ENCODE results near the gene GAB2. TPM values are rescaled to one million over a fixed set of nuclear protein-coding genes. Genes with fewer than 3 reads are reported as not detected.
A peak's percentile ranks its signal among the peaks of the same experiment; 100 is the strongest.

The GAB2 gene
- total RNA-seq, 2 experiments from 2014 or later, result 7.1 to 7.5 TPM

GRCh38 chr11:78336877-78337553, 80.6 kb downstream of the GAB2 start:
- Mint-ChIP-seq H3K27me3 (peaks cover 10% of the 10 kb centered on the region), H3K36me3 (peaks cover 19% of the 10 kb centered on the region), H3K4me1 (peaks cover 32% of the 10 kb centered on the region), H3K27ac (no peak overlapping the region), H3K4me3 (no peak overlapping the region), H3K9me3 (peaks cover 10% of the 10 kb centered on the region)
- DNase-seq (no peak), ATAC-seq (ENCODE audit: low read depth) (no peak)
- POLR2A ChIA-PET, result interaction anchor here (0.6 kb wide), 1 partner anchor 216 kb away, joined by 3 read pairs; no protein-coding TSS in a partner anchor

GRCh38 chr11:78334109-78334508, 83.5 kb downstream of the GAB2 start:
- Mint-ChIP-seq H3K27me3 (peaks cover 7% of the 10 kb centered on the region), H3K4me3 (no peak overlapping the region), H3K36me3 (peaks cover 14% of the 10 kb centered on the region), H3K27ac (no peak overlapping the region), H3K4me1 (peaks cover 18% of the 10 kb centered on the region), H3K9me3 (peaks cover 5% of the 10 kb centered on the region)
- ATAC-seq (ENCODE audit: low read depth) (no peak), DNase-seq (no peak)
- POLR2A ChIA-PET, result no interaction called here

- Mint-ChIP-seq H3K27ac (no peak overlapping the region), H3K27me3 (peaks cover 7% of the 10 kb centered on the region), H3K36me3 (peaks cover 22% of the 10 kb centered on the region), H3K9me3 (peaks cover 5% of the 10 kb centered on the region), H3K4me3 (no peak overlapping the region), H3K4me1 (peaks cover 18% of the 10 kb centered on the region)
- DNase-seq (no peak), ATAC-seq (ENCODE audit: low read depth) (no peak)
- POLR2A ChIA-PET, result no interaction called here
Observed at GRCh38 chr11:78332872-78333271, 84.7 kb downstream of the GAB2 start.

GRCh38 chr11:78332174-78332866, 85.3 kb downstream of the GAB2 start:
- H3K36me3 Mint-ChIP-seq, result peaks cover 23% of the 10 kb centered on the region
- DNase-seq (no peak), ATAC-seq (ENCODE audit: low read depth) (peak; percentile 47)
- peaks cover 5% of the 10 kb centered on the region for H3K9me3 Mint-ChIP-seq
- peaks cover 7% of the 10 kb centered on the region for H3K27me3 Mint-ChIP-seq
- POLR2A ChIA-PET, result interaction anchor here (1.0 kb wide), 1 partner anchor 65 kb away, joined by 3 read pairs; no protein-coding TSS in a partner anchor
- peaks cover 18% of the 10 kb centered on the region for H3K4me1 Mint-ChIP-seq
- H3K4me3 Mint-ChIP-seq, result no peak overlapping the region
- H3K27ac Mint-ChIP-seq, result no peak overlapping the region

GRCh38 chr11:78331711-78332110, 85.9 kb downstream of the GAB2 start:
- H3K9me3 Mint-ChIP-seq, result peaks cover 7% of the 10 kb centered on the region
- H3K36me3 Mint-ChIP-seq, result peaks cover 27% of the 10 kb centered on the region
- POLR2A ChIA-PET, result interaction anchor here (1.0 kb wide), 1 partner anchor 66 kb away, joined by 3 read pairs; no protein-coding TSS in a partner anchor
- no peak overlapping the region for H3K4me3 Mint-ChIP-seq
- H3K4me1 Mint-ChIP-seq, result peaks cover 22% of the 10 kb centered on the region
- no peak for ATAC-seq (ENCODE audit: low read depth)
- peaks cover 7% of the 10 kb centered on the region for H3K27me3 Mint-ChIP-seq
- H3K27ac Mint-ChIP-seq, result no peak overlapping the region
- no peak for DNase-seq

GRCh38 chr11:78330361-78330760, 87.3 kb downstream of the GAB2 start:
- Mint-ChIP-seq H3K36me3 (peaks cover 24% of the 10 kb centered on the region), H3K9me3 (peaks cover 3% of the 10 kb centered on the region), H3K4me3 (no peak overlapping the region), H3K27ac (no peak overlapping the region), H3K4me1 (peaks cover 33% of the 10 kb centered on the region), H3K27me3 (peaks cover under 1% of the 10 kb centered on the region)
- POLR2A ChIA-PET, result no interaction called here
- DNase-seq, result no peak
- ATAC-seq (ENCODE audit: low read depth), result no peak

GRCh38 chr11:78327945-78328344, 89.7 kb downstream of the GAB2 start:
- DNase-seq, result no peak
- H3K4me1 Mint-ChIP-seq, result peaks cover 46% of the 10 kb centered on the region

GRCh38 chr11:78325274-78325781, 92.3 kb downstream of the GAB2 start:
- Mint-ChIP-seq H3K4me3 (peak overlapping the region; percentile 70), H3K27me3 (no peaks in the 10 kb centered on the region), H3K4me1 (peaks cover 32% of the 10 kb centered on the region), H3K36me3 (peaks cover 28% of the 10 kb centered on the region), H3K9me3 (peaks cover 5% of the 10 kb centered on the region), H3K27ac (peak overlapping the region; percentile 84)
- peak; percentile 98 for ATAC-seq (ENCODE audit: low read depth)
- POLR2A ChIA-PET, result interaction anchor here (0.6 to 1.7 kb wide), 2 partner anchors 33 to 318 kb away, joined by 3 to 4 read pairs; no protein-coding TSS in a partner anchor
- no peak for DNase-seq

More at GRCh38 chr11:78327945-78328344, 89.7 kb downstream of the GAB2 start:
- Mint-ChIP-seq H3K4me3 (no peak overlapping the region), H3K27ac (no peak overlapping the region), H3K27me3 (no peaks in the 10 kb centered on the region), H3K9me3 (peaks cover 4% of the 10 kb centered on the region), H3K36me3 (peaks cover 23% of the 10 kb centered on the region)
- POLR2A ChIA-PET, result no interaction called here
- ATAC-seq (ENCODE audit: low read depth), result no peak

- Mint-ChIP-seq H3K4me3 (no peak overlapping the region), H3K27me3 (peaks cover 2% of the 10 kb centered on the region), H3K4me1 (peaks cover 31% of the 10 kb centered on the region), H3K9me3 (peaks cover 5% of the 10 kb centered on the region), H3K36me3 (peaks cover 18% of the 10 kb centered on the region), H3K27ac (no peak overlapping the region)
- ATAC-seq (ENCODE audit: low read depth), result no peak
- POLR2A ChIA-PET, result interaction anchor here (0.7 kb wide), 1 partner anchor 8 kb away, joined by 7 read pairs; no protein-coding TSS in a partner anchor
- DNase-seq, result no peak
Observed at GRCh38 chr11:78323363-78323762, 94.3 kb downstream of the GAB2 start.

- H3K4me1 Mint-ChIP-seq, result peaks cover 8% of the 10 kb centered on the region
- H3K27ac Mint-ChIP-seq, result no peak overlapping the region
- POLR2A ChIA-PET, result no interaction called here
- no peak overlapping the region for H3K4me3 Mint-ChIP-seq
- no peak for DNase-seq
- peaks cover 12% of the 10 kb centered on the region for H3K27me3 Mint-ChIP-seq
- peaks cover 3% of the 10 kb centered on the region for H3K9me3 Mint-ChIP-seq
- no peak for ATAC-seq (ENCODE audit: low read depth)
- peaks cover 10% of the 10 kb centered on the region for H3K36me3 Mint-ChIP-seq
Observed at GRCh38 chr11:78319453-78319955, 98.1 kb downstream of the GAB2 start.

GRCh38 chr11:78318321-78319114, 99.1 kb downstream of the GAB2 start:
- H3K27ac Mint-ChIP-seq, result no peak overlapping the region
- H3K36me3 Mint-ChIP-seq, result peaks cover 8% of the 10 kb centered on the region
- POLR2A ChIA-PET, result no interaction called here
- DNase-seq (no peak), ATAC-seq (ENCODE audit: low read depth) (no peak)
- H3K27me3 Mint-ChIP-seq, result peaks cover 14% of the 10 kb centered on the region
- peaks cover 1% of the 10 kb centered on the region for H3K9me3 Mint-ChIP-seq
- H3K4me3 Mint-ChIP-seq, result no peak overlapping the region
- H3K4me1 Mint-ChIP-seq, result peaks cover 1% of the 10 kb centered on the region

GRCh38 chr11:78315724-78316123, 101.9 kb downstream of the GAB2 start:
- peaks cover 14% of the 10 kb centered on the region for H3K27me3 Mint-ChIP-seq
- H3K4me3 Mint-ChIP-seq, result no peak overlapping the region
- no peaks in the 10 kb centered on the region for H3K9me3 Mint-ChIP-seq
- peaks cover 10% of the 10 kb centered on the region for H3K4me1 Mint-ChIP-seq
- POLR2A ChIA-PET, result no interaction called here
- ATAC-seq (ENCODE audit: low read depth), result no peak
- H3K27ac Mint-ChIP-seq, result no peak overlapping the region
- peaks cover 1% of the 10 kb centered on the region for H3K36me3 Mint-ChIP-seq
- DNase-seq, result no peak

- ATAC-seq (ENCODE audit: low read depth) (no peak), DNase-seq (no peak)
- peaks cover 14% of the 10 kb centered on the region for H3K27me3 Mint-ChIP-seq
- no peak overlapping the region for H3K4me3 Mint-ChIP-seq
- peaks cover 1% of the 10 kb centered on the region for H3K36me3 Mint-ChIP-seq
- POLR2A ChIA-PET, result interaction anchor here (0.6 kb wide), 1 partner anchor 9 kb away, joined by 7 read pairs; no protein-coding TSS in a partner anchor
- H3K9me3 Mint-ChIP-seq, result no peaks in the 10 kb centered on the region
- peaks cover 11% of the 10 kb centered on the region for H3K4me1 Mint-ChIP-seq
- no peak overlapping the region for H3K27ac Mint-ChIP-seq
Observed at GRCh38 chr11:78314762-78315161, 102.9 kb downstream of the GAB2 start.

All from activated naive CD8-positive, alpha-beta T cell treated with anti-CD3 and anti-CD28 coated beads, Interleukin-2, amount 10 ng/mL, durations not matched to agents 7 days and 5 days (primary cell).